GM12878 (cell line): Measurements from ENCODE around the gene CDK11B. TPM values are rescaled to one million over a fixed set of nuclear protein-coding genes. Genes with fewer than 3 reads are reported as not detected.
A peak's percentile ranks its signal among the peaks of the same experiment; 100 is the strongest.

Experiments
- ATAC-seq: fragments of 200-7000 bp; cut with Tn5 transposase; 3 replicates; pipeline ENCODE4 v1.9.1; 2020; ENCODE audit warnings: mild to moderate bottlenecking, moderate library complexity
- BruUV-seq: library from RNA; stranded (reverse); fragments of 400-500 nt; replicated peaks from 2 replicates; lab custom pipeline; 2021; lab: Mats Ljungman, UMichigan
- CTCF ChIA-PET: fragments of 300-600 bp; sonication (Branson Sonifier 250); formaldehyde crosslinking; extraction: SDS; loops from one replicate; lab custom pipeline; 2021; ENCODE audit warnings: inconsistent platforms; lab: Yijun Ruan, JAX
- POLR2A ChIA-PET: fragments of 350-600 bp; formaldehyde crosslinking; extraction: SDS; loops from one replicate; lab custom pipeline; 2021; ENCODE audit warnings: inconsistent platforms; lab: Charles Lee
- RAD21 ChIA-PET: fragments of 300-600 bp; sonication (Branson Sonifier 250); formaldehyde crosslinking; loops from one replicate; lab custom pipeline; 2023; ENCODE audit warnings: antibody characterized with exemption; ENCODE audit not compliant: unreplicated experiment; lab: Charles Lee
- SMC1A ChIA-PET: fragments of 300-600 bp; sonication (Branson Sonifier 250); formaldehyde crosslinking; loops from one replicate; lab custom pipeline; 2023; ENCODE audit not compliant: unreplicated experiment, uncharacterized antibody; lab: Charles Lee
- DNase-seq: peaks from one replicate; pipeline ENCODE4 v3.0.0-alpha.2; 2011; ENCODE audit warnings: low read depth, low spot score
- FAIRE-seq: peaks from 3 replicates; lab custom pipeline; 2011; peaks lifted over from hg19 to GRCh38; lab: Jason Lieb, UNC
- H2AFZ ChIP-seq: 2 replicates; pipeline ENCODE4 v1.6.0; 2011; ENCODE audit warnings: low read depth, low read length, control low read depth; ENCODE audit not compliant: control insufficient read depth
- H3K27ac ChIP-seq: 2 replicates; pipeline ENCODE4 v1.5.1; 2011; ENCODE audit warnings: control low read depth; ENCODE audit not compliant: control insufficient read depth, insufficient read depth
- H3K27me3 ChIP-seq, 2 experiments: replicated peaks in 1 of 2; 2 replicates each; pipeline versions ENCODE4 v1.6.0 to v1.6.1; 2011; ENCODE audit warnings: low read length in 1 of 2; ENCODE audit not compliant: control insufficient read depth in 2 of 2, insufficient read depth in 2 of 2
- H3K36me3 ChIP-seq, 2 experiments: 2 replicates each; pipeline ENCODE4 v1.5.1; 2011; ENCODE audit warnings: low read length in 1 of 2; ENCODE audit not compliant: control insufficient read depth in 2 of 2, insufficient read depth in 2 of 2
- H3K4me1 ChIP-seq: 2 replicates; pipeline ENCODE4 v1.6.1; 2011; ENCODE audit warnings: mild to moderate bottlenecking, low read length, moderate library complexity, mixed read lengths; ENCODE audit not compliant: control insufficient read depth, insufficient read depth
- H3K4me2 ChIP-seq: 2 replicates; pipeline ENCODE4 v1.6.0; 2011; ENCODE audit warnings: control low read depth; ENCODE audit not compliant: control insufficient read depth, insufficient read depth
- H3K4me3 ChIP-seq: fragments of 200-600 bp; sonication (generic); 2 replicates; pipeline ENCODE4 v1.5.1; 2016
- H3K79me2 ChIP-seq: 2 replicates; pipeline ENCODE4 v1.6.0; 2011; ENCODE audit warnings: low read length; ENCODE audit not compliant: control insufficient read depth, insufficient read depth
- H3K9ac ChIP-seq: 2 replicates; pipeline ENCODE4 v1.8.0; 2011; ENCODE audit warnings: low read length, control low read depth, mixed read lengths; ENCODE audit not compliant: control insufficient read depth, insufficient read depth
- H3K9me3 ChIP-seq: replicated peaks from 3 replicates; pipeline ENCODE4 v1.5.1; 2011; ENCODE audit warnings: mild to moderate bottlenecking, low read length; ENCODE audit not compliant: control insufficient read depth, insufficient read depth
- H4K20me1 ChIP-seq: 2 replicates; pipeline ENCODE4 v1.6.0; 2011; ENCODE audit not compliant: control insufficient read depth, insufficient read depth
- CHD4 ChIP-seq: fragments of 200-600 bp; sonication (generic); IDR thresholded peaks from 2 replicates; pipeline ENCODE4 v1.6.1; 2016; ENCODE audit warnings: mild to moderate bottlenecking
- EED ChIP-seq: sonication (generic); IDR thresholded peaks from 2 replicates; pipeline ENCODE4 v1.6.1; 2016; ENCODE audit warnings: antibody characterized with exemption, low read depth
- FOXK2 ChIP-seq: fragments of 450-650 bp; IDR thresholded peaks from 2 replicates; pipeline ENCODE4 v1.6.1; 2017; ENCODE audit warnings: mild to moderate bottlenecking, moderate library complexity
- HDAC2 ChIP-seq: fragments of 200-600 bp; sonication (generic); IDR thresholded peaks from 2 replicates; pipeline ENCODE4 v1.6.1; 2017
- IKZF2 ChIP-seq, 2 experiments: fragments of 450-650 bp; IDR thresholded peaks; 2 replicates each; pipeline ENCODE4 v1.6.1; 2017; ENCODE audit warnings: mild to moderate bottlenecking in 2 of 2, moderate library complexity in 2 of 2
- JUND ChIP-seq: IDR thresholded peaks from 2 replicates; pipeline ENCODE4 v1.6.1; 2012; ENCODE audit warnings: low read depth, mild to moderate bottlenecking, low read length, improper control_type of control experiment, moderate library complexity
- KAT2A ChIP-seq: conservative IDR thresholded peaks from 2 replicates; pipeline ENCODE4 v1.6.1; 2011; ENCODE audit warnings: low read depth, low read length; ENCODE audit not compliant: control insufficient read depth
- KDM1A ChIP-seq: fragments of 200-600 bp; sonication (generic); IDR thresholded peaks from 2 replicates; pipeline ENCODE4 v1.6.1; 2016; ENCODE audit warnings: borderline replicate concordance
- KLF5 ChIP-seq: fragments of 450-650 bp; IDR thresholded peaks from 2 replicates; pipeline ENCODE4 v1.6.1; 2014; ENCODE audit warnings: mild to moderate bottlenecking; ENCODE audit not compliant: partially characterized antibody
- MEF2B ChIP-seq: fragments of 450-650 bp; IDR thresholded peaks from 2 replicates; pipeline ENCODE4 v1.6.1; 2018; ENCODE audit warnings: mild to moderate bottlenecking, moderate library complexity; ENCODE audit not compliant: partially characterized antibody, poor library complexity, severe bottlenecking
- NBN ChIP-seq: fragments of 450-650 bp; IDR thresholded peaks from 2 replicates; pipeline ENCODE4 v1.6.1; 2016
- NFIC ChIP-seq: IDR thresholded peaks from 2 replicates; pipeline ENCODE4 v1.6.1; 2012; ENCODE audit warnings: low read depth, mild to moderate bottlenecking, inconsistent platforms, low read length, moderate library complexity
- NFYB ChIP-seq: IDR thresholded peaks from 2 replicates; pipeline ENCODE4 v1.6.1; 2011; ENCODE audit warnings: low read depth, mild to moderate bottlenecking, low read length, improper control_type of control experiment, moderate library complexity; ENCODE audit not compliant: insufficient read depth
- PAX5 ChIP-seq: IDR thresholded peaks from 2 replicates; pipeline ENCODE4 v1.6.1; 2011; ENCODE audit warnings: low read depth, low read length, borderline replicate concordance
- PAX8 ChIP-seq: fragments of 450-650 bp; IDR thresholded peaks from 2 replicates; pipeline ENCODE4 v1.6.1; 2017; ENCODE audit warnings: mild to moderate bottlenecking, moderate library complexity
- PBX3 ChIP-seq: IDR thresholded peaks from 2 replicates; pipeline ENCODE4 v1.6.1; 2011; ENCODE audit warnings: mild to moderate bottlenecking, low read depth, low read length, moderate library complexity; ENCODE audit not compliant: insufficient replicate concordance
- POLR2AphosphoS5 ChIP-seq: IDR thresholded peaks from 2 replicates; pipeline ENCODE4 v1.6.1; 2011; ENCODE audit warnings: mild to moderate bottlenecking, low read length, inconsistent platforms
- RAD21 ChIP-seq: IDR thresholded peaks from 2 replicates; pipeline ENCODE4 v1.6.1; 2011; ENCODE audit warnings: mild to moderate bottlenecking, low read depth, low read length, moderate library complexity; ENCODE audit not compliant: insufficient read depth
- SMC3 ChIP-seq: IDR thresholded peaks from 2 replicates; pipeline ENCODE4 v1.6.1; 2011; ENCODE audit warnings: low read length, improper control_type of control experiment, borderline replicate concordance
- STAT1 ChIP-seq: fragments of 450-650 bp; conservative IDR thresholded peaks from 2 replicates; pipeline ENCODE4 v1.6.1; 2014; ENCODE audit warnings: antibody characterized with exemption, mild to moderate bottlenecking
- STAT3 ChIP-seq: IDR thresholded peaks from 2 replicates; pipeline ENCODE4 v1.6.1; 2011; ENCODE audit warnings: low read depth, low read length, improper control_type of control experiment
- TARDBP ChIP-seq: IDR thresholded peaks from 2 replicates; pipeline ENCODE4 v1.6.1; 2016; ENCODE audit warnings: borderline replicate concordance
- TCF7 ChIP-seq: IDR thresholded peaks from 2 replicates; pipeline ENCODE4 v1.6.1; 2014; ENCODE audit warnings: antibody characterized with exemption, borderline replicate concordance
- ZBED1 ChIP-seq: IDR thresholded peaks from 2 replicates; pipeline ENCODE4 v1.6.1; 2016; ENCODE audit warnings: borderline replicate concordance
- ZNF217 ChIP-seq: fragments of 450-650 bp; IDR thresholded peaks from 2 replicates; pipeline ENCODE4 v1.6.1; 2017; ENCODE audit warnings: antibody characterized with exemption, mild to moderate bottlenecking
- ZNF274 ChIP-seq: IDR thresholded peaks from one replicate; pipeline ENCODE4 v1.8.0; 2011; ENCODE audit not compliant: insufficient read length, insufficient read depth
- ZZZ3 ChIP-seq: IDR thresholded peaks from 2 replicates; pipeline ENCODE4 v1.6.1; 2011; ENCODE audit warnings: low read depth; ENCODE audit not compliant: control insufficient read depth, insufficient read length
- WGBS: methylation state at CpG from one replicate; pipeline ENCODE4 v1.1.6; 2016; ENCODE audit warnings: low lambda C conversion rate; ENCODE audit not compliant: insufficient replicate concordance, insufficient coverage; ENCODE audit errors: missing lambda C conversion rate; 5-methylcytosine and 5-hydroxymethylcytosine counted together
- in situ Hi-C: fragments of 300-500 bp; cut with MboI; formaldehyde crosslinking; loops from 9 replicates; pipeline ENCODE4 v1.14.3; 2018; ENCODE audit warnings: mixed read lengths
- intact Hi-C: fragments of 100-400 bp; cut with micrococcal nuclease; formaldehyde crosslinking; loops from one replicate; pipeline ENCODE4 v1.14.2; 2022; ENCODE audit not compliant: unreplicated experiment
- polyA plus RNA-seq, 11 experiments: library from polyadenylated mRNA; depleted of rRNA in 4 of 11; unstranded in 6 of 11; stranded (reverse) in 5 of 11; fragments of >200 nt; fragmentation: Nextera tagmentation in 4 of 11; fragmentation: Illumina TruSeq in 1 of 11; extraction: Ambion mirVana in 4 of 11; extraction: Trizol in 1 of 11; gene quantifications; 1 replicate in 1 of 11; 2 replicates in 10 of 11; pipeline versions ENCODE4 v1.2.1 to v1.2.3, GENCODE V29; 2011 to 2016; ENCODE audit warnings: inconsistent platforms in 2 of 11, missing spikeins in 2 of 11, low read depth in 1 of 11
- total RNA-seq, 4 experiments: library from RNA; depleted of rRNA in 3 of 4; stranded (reverse); fragments of >200 nt in 3 of 4; fragmentation: Illumina TruSeq in 1 of 4; extraction: Trizol in 1 of 4; gene quantifications; 2 replicates each; pipeline versions ENCODE4 v1.2.1 to v1.2.3, GENCODE V29; 2013 to 2021

Gene CDK11B
- total and polyA plus RNA-seq, 10 of the 15 experiments (the other 5 are each of a cell fraction or from before 2014, with no cell fraction given): 3.2 to 30.9 (median 18.0) TPM

- 1% methylated on average over 100 of the region's 107 CpGs for WGBS
- H4K20me1 ChIP-seq: 0 out of 2 replicates have a peak, but pooled peaks cover 3% of the 10 kb centered on the region
- in situ Hi-C loops: no loop called here
- H3K79me2 ChIP-seq: peaks cover 3% of the 10 kb centered on the region
- peak within 1 kb of the TSS; percentile 93 for H3K4me2 ChIP-seq
- intact Hi-C loops: loop anchor here (5.0 kb wide), 1 partner anchor 43 kb away; the partner anchor contains the start of gene SSU72
- RAD21 ChIA-PET: interaction anchor here (0.7 to 2.8 kb wide), 4 partner anchors 13 to 63 kb away, joined by 3 to 8 read pairs (median 5); no protein-coding TSS in a partner anchor
- BruUV-seq: no TSS peak
- peak within 1 kb of the TSS; percentile 99 for H3K9ac ChIP-seq
- H3K4me1 ChIP-seq: peaks cover 15% of the 10 kb centered on the region
- peaks cover 0 to 2% of the 10 kb centered on the region in 2 experiments; a peak in 1 of 4 replicates for H3K36me3 ChIP-seq
- peak within 1 kb of the TSS; percentile 93 for H2AFZ ChIP-seq
- POLR2A ChIA-PET: interaction anchor here (0.6 to 1.5 kb wide), 4 partner anchors 8 to 217 kb away, joined by 3 to 8 read pairs (median 4); no protein-coding TSS in a partner anchor
- DNase-seq: peak; percentile 87
- CTCF ChIA-PET: interaction anchor here (0.7 to 1.0 kb wide), 2 partner anchors 9 to 13 kb away, joined by 4 to 5 read pairs; no protein-coding TSS in a partner anchor
- H3K27me3 ChIP-seq: no peaks in the 10 kb centered on the region; a peak in 1 of 4 replicates
- ATAC-seq: peak; percentile 95
- H3K4me3 ChIP-seq: peak within 1 kb of the TSS; percentile 85
- no peaks in the 10 kb centered on the region for H3K9me3 ChIP-seq
- SMC1A ChIA-PET: interaction anchor here (1.2 to 1.8 kb wide), 2 partner anchors 13 to 290 kb away, joined by 3 to 4 read pairs; no protein-coding TSS in a partner anchor
- peak within 1 kb of the TSS; percentile 98 for H3K27ac ChIP-seq
- FAIRE-seq: peak; percentile 97
- TF ChIP-seq PAX8 (no peak), KAT2A (no peak), ZNF274 (no peak), ZZZ3 (no peak), ZNF217 (0 out of 2 replicates have a peak, but pooled peaks have one; percentile 50), FOXK2 (no peak), POLR2AphosphoS5 (peak; percentile 83), KLF5 (no peak), EED (no peak), CHD4 (no peak), TARDBP (no peak), PBX3 (no peak), NFYB (0 out of 2 replicates have a peak, but pooled peaks have one; percentile 18), ZBED1 (no peak), PAX5 (peak; percentile 51; the same call in 1 of the 2 replicates), NFIC (no peak), STAT3 (no peak), JUND (0 out of 2 replicates have a peak, but pooled peaks have one; percentile 10), MEF2B (no peak), KDM1A (no peak), RAD21 (no peak), NBN (peak; percentile 83), TCF7 (no peak), HDAC2 (no peak), IKZF2 (IDR thresholded peaks at IDR 0.05) (no peak), STAT1 (peak; percentile 80; the same call in 1 of the 2 replicates), SMC3 (no peak)
Measured at GRCh38 chr1:1615256-1616044, 43.4 kb downstream of the CDK11B start, which contains the start of gene MIB2. MIB2 (plus strand) TSS chr1:1615500; CDS start chr1:1623453, 7,953 bp downstream.
